HEK293 (cell line): ENCODE data around the gene CELF1.

ENCODE experiments used
- CTCF ChIA-PET: fragments of 350-600 bp; formaldehyde crosslinking; extraction: SDS; loops from one replicate; lab custom pipeline; 2021; ENCODE audit warnings: antibody characterized with exemption; lab: Yijun Ruan, JAX
- POLR2A ChIA-PET: fragments of 300-600 bp; formaldehyde crosslinking; extraction: SDS; loops from one replicate; lab custom pipeline; 2020; ENCODE audit warnings: antibody characterized with exemption, inconsistent platforms; lab: Yijun Ruan, JAX
- H3K27ac ChIP-seq: fragments of 200-500 bp; sonication (Bioruptor generic); 2 replicates; pipeline ENCODE4 v1.5.1; 2014; ENCODE audit warnings: low read depth, low read length, control low read depth, inconsistent platforms; ENCODE audit errors: extremely low read depth
- H3K36me3 ChIP-seq, 2 experiments: fragments of 200-500 bp in 1 of 2; sonication (Bioruptor generic) in 1 of 2; 1 replicate in 1 of 2; 2 replicates in 1 of 2; pipeline ENCODE4 v1.5.1; 2014 to 2017; ENCODE audit warnings: inconsistent platforms in 2 of 2, low read length in 2 of 2; ENCODE audit not compliant: control insufficient read depth in 2 of 2, insufficient read depth in 1 of 2
- H3K4me1 ChIP-seq: fragments of 200-500 bp; sonication (Bioruptor generic); 2 replicates; pipeline ENCODE4 v1.5.1; 2014; ENCODE audit warnings: mild to moderate bottlenecking, low read length, inconsistent platforms; ENCODE audit not compliant: control insufficient read depth, insufficient read depth
- H3K4me3 ChIP-seq: 2 replicates; pipeline ENCODE4 v1.5.1; 2011; ENCODE audit warnings: low read depth, mild to moderate bottlenecking, control low read depth, low read length, moderate library complexity
- H3K9me3 ChIP-seq: fragments of 200-500 bp; sonication (Bioruptor generic); 2 replicates; pipeline ENCODE4 v1.5.1; 2014; ENCODE audit warnings: low read depth, low read length, inconsistent platforms; ENCODE audit not compliant: control insufficient read depth, insufficient read depth
- KLF8 ChIP-seq: fragments of 450-650 bp; formaldehyde crosslinking; IDR thresholded peaks from 2 replicates; pipeline ENCODE4 v1.5.1; 2016; ENCODE audit warnings: missing biosample characterization, missing genetic modification characterization
- WT1 ChIP-seq: fragments of 450-650 bp; formaldehyde crosslinking; IDR thresholded peaks from 2 replicates; pipeline ENCODE4 v1.5.1; 2016; ENCODE audit warnings: missing biosample characterization, missing genetic modification characterization
- ZBTB1 ChIP-seq: fragments of 450-650 bp; formaldehyde crosslinking; IDR thresholded peaks from 2 replicates; pipeline ENCODE4 v1.5.1; 2016; ENCODE audit warnings: missing biosample characterization, missing genetic modification characterization
- ZNF239 ChIP-seq: fragments of 450-650 bp; formaldehyde crosslinking; IDR thresholded peaks from 2 replicates; pipeline ENCODE4 v1.5.1; 2016; ENCODE audit warnings: missing biosample characterization, missing genetic modification characterization
- ZNF24 ChIP-seq: fragments of 450-650 bp; formaldehyde crosslinking; IDR thresholded peaks from 2 replicates; pipeline ENCODE4 v1.5.1; 2016; ENCODE audit warnings: missing biosample characterization, missing genetic modification characterization
- ZNF366 ChIP-seq: fragments of 450-650 bp; formaldehyde crosslinking; conservative IDR thresholded peaks from 2 replicates; pipeline ENCODE4 v1.5.1; 2016; ENCODE audit warnings: missing biosample characterization, missing genetic modification characterization
- ZNF433 ChIP-seq: fragments of 450-650 bp; formaldehyde crosslinking; IDR thresholded peaks from 2 replicates; pipeline ENCODE4 v1.5.1; 2016; ENCODE audit warnings: missing biosample characterization, missing genetic modification characterization, low read depth
- ZNF561 ChIP-seq: fragments of 450-650 bp; IDR thresholded peaks from 2 replicates; pipeline ENCODE4 v1.5.1; 2018; ENCODE audit warnings: missing biosample characterization, missing genetic modification characterization, borderline replicate concordance
- ZNF624 ChIP-seq: fragments of 450-650 bp; formaldehyde crosslinking; IDR thresholded peaks from 2 replicates; pipeline ENCODE4 v1.5.1; 2017; ENCODE audit warnings: missing biosample characterization, missing genetic modification characterization
- ZNF654 ChIP-seq: fragments of 450-650 bp; formaldehyde crosslinking; IDR thresholded peaks from 2 replicates; pipeline ENCODE4 v1.5.1; 2016; ENCODE audit warnings: low read depth, missing biosample characterization, missing genetic modification characterization
- ZNF701 ChIP-seq: fragments of 450-650 bp; formaldehyde crosslinking; IDR thresholded peaks from 2 replicates; pipeline ENCODE4 v1.5.1; 2016; ENCODE audit warnings: missing biosample characterization, missing genetic modification characterization
- ZSCAN16 ChIP-seq: fragments of 450-650 bp; formaldehyde crosslinking; IDR thresholded peaks from 2 replicates; pipeline ENCODE4 v1.5.1; 2016; ENCODE audit warnings: missing biosample characterization, missing genetic modification characterization
- ZSCAN30 ChIP-seq: fragments of 450-650 bp; IDR thresholded peaks from 2 replicates; pipeline ENCODE4 v1.5.1; 2018; ENCODE audit warnings: missing biosample characterization, mild to moderate bottlenecking, missing genetic modification characterization, moderate library complexity
- TF ChIP-seq, protein P1 (sequence below): fragments of 450-650 bp; formaldehyde crosslinking; IDR thresholded peaks from 2 replicates; pipeline ENCODE4 v1.5.0; 2017; ENCODE audit warnings: missing biosample characterization, missing genetic modification characterization, borderline replicate concordance
- TF ChIP-seq, protein P2 (sequence below): fragments of 450-650 bp; formaldehyde crosslinking; IDR thresholded peaks from 2 replicates; pipeline ENCODE4 v1.5.1; 2016; ENCODE audit warnings: missing biosample characterization, missing genetic modification characterization

CELF1 gene

DNA sequence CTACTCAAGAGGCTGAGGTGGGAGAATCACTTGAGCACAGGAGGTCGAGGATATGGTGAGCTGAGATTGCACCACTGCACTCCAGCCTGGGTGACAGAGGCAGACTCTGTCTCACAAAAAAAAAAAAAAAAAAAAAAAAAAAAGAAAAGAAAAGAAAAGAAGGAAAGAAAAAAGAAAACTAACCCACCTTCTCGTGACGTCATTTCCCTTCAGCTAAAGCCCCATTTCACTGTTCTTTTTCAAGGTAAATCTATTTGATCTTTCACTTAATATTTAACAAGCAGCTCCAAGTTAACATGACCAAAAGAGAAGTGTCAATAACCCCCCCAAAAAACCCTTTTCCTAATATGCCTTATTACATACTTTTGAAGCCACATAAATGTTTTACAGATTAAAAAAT lies 109.1 kb downstream of the CELF1 start:
- CTCF ChIA-PET = interaction anchor here (1.6 to 2.8 kb wide), 2 partner anchors 10 to 109 kb away, joined by 3 to 12 read pairs; partner anchors contain the start of gene CELF1
- Histone ChIP-seq H3K9me3 (no peaks in the 10 kb centered on the region), H3K36me3 (no peaks in the 10 kb centered on the region), H3K27ac (no peak overlapping the region), H3K4me3 (no peak overlapping the region), H3K4me1 (no peaks in the 10 kb centered on the region)
- POLR2A ChIA-PET = interaction anchor here (0.7 to 1.0 kb wide), 4 partner anchors 17 to 211 kb away, joined by 3 to 6 read pairs (median 4); no protein-coding TSS in a partner anchor
- TF ChIP-seq KLF8 (tag by site-specific recombination) = no peak

DNA sequence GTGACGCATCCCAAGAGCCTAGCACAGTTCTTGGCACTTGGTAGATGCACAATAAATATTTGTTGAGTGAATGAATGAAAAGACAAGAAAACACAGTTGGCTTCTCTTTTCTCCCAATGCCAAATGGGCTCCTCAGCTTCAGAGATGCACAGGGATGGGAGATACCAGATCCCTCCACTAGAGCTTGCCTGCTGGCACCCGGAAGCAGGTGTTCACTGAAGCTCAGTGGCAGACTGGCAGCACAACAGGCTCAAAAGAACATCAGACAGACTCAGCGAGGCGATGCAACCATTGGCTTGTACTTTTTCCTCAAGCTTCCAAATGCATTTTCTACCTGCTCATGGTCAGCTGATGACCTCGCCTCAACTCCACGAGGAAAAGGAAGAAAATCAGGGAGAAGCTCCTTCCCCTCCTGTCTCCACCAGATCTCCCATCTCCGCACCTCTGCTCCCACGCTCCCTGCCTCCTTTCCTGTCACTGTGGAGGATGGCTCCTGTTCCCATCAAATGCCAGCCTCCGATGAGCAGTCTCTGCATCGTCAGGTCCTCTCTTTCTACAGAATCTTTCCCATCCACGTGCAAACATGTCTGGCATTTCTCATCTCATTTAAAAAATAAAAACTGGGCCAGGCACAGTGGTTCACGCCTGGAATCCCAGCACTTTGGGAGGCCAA lies 109.8 kb downstream of the CELF1 start:
- CTCF ChIA-PET = interaction anchor here (1.6 to 2.8 kb wide), 2 partner anchors 10 to 110 kb away, joined by 3 to 12 read pairs; partner anchors contain the start of gene CELF1

DNA sequence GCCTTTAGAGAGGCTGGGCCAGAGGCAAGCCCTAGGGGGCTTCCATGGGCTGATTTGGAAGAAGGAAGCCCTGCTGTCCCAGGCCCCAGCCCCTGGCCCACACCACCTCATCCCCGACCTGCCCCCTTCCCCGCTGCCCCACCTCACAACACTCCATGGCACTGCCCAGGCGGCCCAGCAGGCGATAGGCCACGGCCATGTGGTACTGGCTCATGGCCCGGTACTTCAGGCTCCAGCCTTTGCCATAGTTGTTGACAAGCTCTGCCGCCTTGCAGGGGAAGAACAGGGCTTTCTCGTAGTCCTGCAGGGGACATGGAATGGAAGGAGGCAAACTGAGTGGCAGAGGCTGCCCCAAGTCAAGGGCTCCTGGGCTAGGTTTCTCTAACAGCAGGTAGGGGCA lies 110.4 kb downstream of the CELF1 start:
- ChIA-PET CTCF (interaction anchor here (2.8 kb wide), 1 partner anchor 11 kb away, joined by 12 read pairs; no protein-coding TSS in a partner anchor), POLR2A (no interaction called here)
- H3K36me3 ChIP-seq = no peaks in the 10 kb centered on the region
- no peaks in the 10 kb centered on the region for H3K9me3 ChIP-seq
- H3K27ac ChIP-seq = no peak overlapping the region
- no peak for TF ChIP-seq ZNF366 (tag by site-specific recombination)
- TF ChIP-seq, protein P1, sequence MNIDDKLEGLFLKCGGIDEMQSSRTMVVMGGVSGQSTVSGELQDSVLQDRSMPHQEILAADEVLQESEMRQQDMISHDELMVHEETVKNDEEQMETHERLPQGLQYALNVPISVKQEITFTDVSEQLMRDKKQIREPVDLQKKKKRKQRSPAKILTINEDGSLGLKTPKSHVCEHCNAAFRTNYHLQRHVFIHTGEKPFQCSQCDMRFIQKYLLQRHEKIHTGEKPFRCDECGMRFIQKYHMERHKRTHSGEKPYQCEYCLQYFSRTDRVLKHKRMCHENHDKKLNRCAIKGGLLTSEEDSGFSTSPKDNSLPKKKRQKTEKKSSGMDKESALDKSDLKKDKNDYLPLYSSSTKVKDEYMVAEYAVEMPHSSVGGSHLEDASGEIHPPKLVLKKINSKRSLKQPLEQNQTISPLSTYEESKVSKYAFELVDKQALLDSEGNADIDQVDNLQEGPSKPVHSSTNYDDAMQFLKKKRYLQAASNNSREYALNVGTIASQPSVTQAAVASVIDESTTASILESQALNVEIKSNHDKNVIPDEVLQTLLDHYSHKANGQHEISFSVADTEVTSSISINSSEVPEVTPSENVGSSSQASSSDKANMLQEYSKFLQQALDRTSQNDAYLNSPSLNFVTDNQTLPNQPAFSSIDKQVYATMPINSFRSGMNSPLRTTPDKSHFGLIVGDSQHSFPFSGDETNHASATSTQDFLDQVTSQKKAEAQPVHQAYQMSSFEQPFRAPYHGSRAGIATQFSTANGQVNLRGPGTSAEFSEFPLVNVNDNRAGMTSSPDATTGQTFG = no peak
- TF ChIP-seq ZNF24 (tag by site-specific recombination) = no peak
- no peak for TF ChIP-seq ZSCAN30 (tag by site-specific recombination)
- no peak for TF ChIP-seq ZNF701 (tag by site-specific recombination)
- no peak for TF ChIP-seq ZNF433 (tag by site-specific recombination)
- TF ChIP-seq ZNF654 (tag by site-specific recombination) = no peak
- TF ChIP-seq WT1 (tag by site-specific recombination) = no peak
- TF ChIP-seq ZBTB1 (tag by site-specific recombination) = no peak
- TF ChIP-seq ZSCAN16 = no peak
- no peak for TF ChIP-seq ZNF239 (tag by site-specific recombination)
- TF ChIP-seq ZNF624 = no peak
- no peaks in the 10 kb centered on the region for H3K4me1 ChIP-seq
- H3K4me3 ChIP-seq = no peak overlapping the region

More for the DNA sequence above, 109.8 kb downstream of the CELF1 start:
- TF ChIP-seq ZNF561 = no peak
- TF ChIP-seq, protein P2, sequence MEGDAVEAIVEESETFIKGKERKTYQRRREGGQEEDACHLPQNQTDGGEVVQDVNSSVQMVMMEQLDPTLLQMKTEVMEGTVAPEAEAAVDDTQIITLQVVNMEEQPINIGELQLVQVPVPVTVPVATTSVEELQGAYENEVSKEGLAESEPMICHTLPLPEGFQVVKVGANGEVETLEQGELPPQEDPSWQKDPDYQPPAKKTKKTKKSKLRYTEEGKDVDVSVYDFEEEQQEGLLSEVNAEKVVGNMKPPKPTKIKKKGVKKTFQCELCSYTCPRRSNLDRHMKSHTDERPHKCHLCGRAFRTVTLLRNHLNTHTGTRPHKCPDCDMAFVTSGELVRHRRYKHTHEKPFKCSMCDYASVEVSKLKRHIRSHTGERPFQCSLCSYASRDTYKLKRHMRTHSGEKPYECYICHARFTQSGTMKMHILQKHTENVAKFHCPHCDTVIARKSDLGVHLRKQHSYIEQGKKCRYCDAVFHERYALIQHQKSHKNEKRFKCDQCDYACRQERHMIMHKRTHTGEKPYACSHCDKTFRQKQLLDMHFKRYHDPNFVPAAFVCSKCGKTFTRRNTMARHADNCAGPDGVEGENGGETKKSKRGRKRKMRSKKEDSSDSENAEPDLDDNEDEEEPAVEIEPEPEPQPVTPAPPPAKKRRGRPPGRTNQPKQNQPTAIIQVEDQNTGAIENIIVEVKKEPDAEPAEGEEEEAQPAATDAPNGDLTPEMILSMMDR (tag by site-specific recombination) = peak; percentile 42
- H3K4me3 ChIP-seq = no peak overlapping the region
- H3K9me3 ChIP-seq = no peaks in the 10 kb centered on the region
- POLR2A ChIA-PET = interaction anchor here (0.9 kb wide), 1 partner anchor 16 kb away, joined by 4 read pairs; no protein-coding TSS in a partner anchor
- H3K27ac ChIP-seq = no peak overlapping the region
- H3K36me3 ChIP-seq = no peaks in the 10 kb centered on the region
- H3K4me1 ChIP-seq = no peaks in the 10 kb centered on the region
